Subcutaneous adipose tissue (tissue), 4 donors: ENCODE results near the gene ELL. TPM values are rescaled to one million over a fixed set of nuclear protein-coding genes. Genes with fewer than 3 reads are reported as not detected.

Experiments
- CTCF ChIP-seq: fragments of 450-650 bp; IDR thresholded peaks from one replicate; pipeline ENCODE4 v1.5.1; 2016; ENCODE audit warnings: low read depth, mild to moderate bottlenecking, control low read depth, antibody characterized with exemption, moderate library complexity
- total RNA-seq, 4 donors: library from RNA; depleted of rRNA; stranded (reverse); fragments of >200 nt; gene quantifications; one replicate each; pipeline ENCODE4 v1.1.0, GENCODE V29; 2016

Gene ELL
- total RNA-seq, 4 donors from 2014 or later, result 14.3 to 16.1 (median 15.3) TPM

- TF ChIP-seq CTCF, result no peak
Observed at GRCh38 chr19:18507727-18508440, 14.0 kb downstream of the ELL start.

GRCh38 chr19:18507021-18507726 is 14.7 kb downstream of the ELL start:
- TF ChIP-seq CTCF, result no peak

- TF ChIP-seq CTCF, result no peak
Observed at GRCh38 chr19:18506101-18506930, 15.6 kb downstream of the ELL start.

- TF ChIP-seq CTCF, result no peak
Observed at GRCh38 chr19:18504886-18505610, 16.8 kb downstream of the ELL start.

- TF ChIP-seq CTCF, result no peak
Observed at GRCh38 chr19:18503971-18504885, 17.6 kb downstream of the ELL start.

- no peak for TF ChIP-seq CTCF
Observed at GRCh38 chr19:18503337-18503970, 18.4 kb downstream of the ELL start.
